HG03342 (cell line): ENCODE data around the gene CCDC92B.
"Not testable (repeated sequence)": the region's sequence is repeated elsewhere in the genome, so short reads cannot be mapped to it uniquely, and the experiment has no call there.

Experiments
- ATAC-seq: cut with Tn5 transposase; IDR thresholded peaks from one replicate; pipeline ENCODE4 v1.9.1; 2021; ENCODE audit warnings: mild to moderate bottlenecking, moderate library complexity; ENCODE audit not compliant: unreplicated experiment

The CCDC92B gene

DNA sequence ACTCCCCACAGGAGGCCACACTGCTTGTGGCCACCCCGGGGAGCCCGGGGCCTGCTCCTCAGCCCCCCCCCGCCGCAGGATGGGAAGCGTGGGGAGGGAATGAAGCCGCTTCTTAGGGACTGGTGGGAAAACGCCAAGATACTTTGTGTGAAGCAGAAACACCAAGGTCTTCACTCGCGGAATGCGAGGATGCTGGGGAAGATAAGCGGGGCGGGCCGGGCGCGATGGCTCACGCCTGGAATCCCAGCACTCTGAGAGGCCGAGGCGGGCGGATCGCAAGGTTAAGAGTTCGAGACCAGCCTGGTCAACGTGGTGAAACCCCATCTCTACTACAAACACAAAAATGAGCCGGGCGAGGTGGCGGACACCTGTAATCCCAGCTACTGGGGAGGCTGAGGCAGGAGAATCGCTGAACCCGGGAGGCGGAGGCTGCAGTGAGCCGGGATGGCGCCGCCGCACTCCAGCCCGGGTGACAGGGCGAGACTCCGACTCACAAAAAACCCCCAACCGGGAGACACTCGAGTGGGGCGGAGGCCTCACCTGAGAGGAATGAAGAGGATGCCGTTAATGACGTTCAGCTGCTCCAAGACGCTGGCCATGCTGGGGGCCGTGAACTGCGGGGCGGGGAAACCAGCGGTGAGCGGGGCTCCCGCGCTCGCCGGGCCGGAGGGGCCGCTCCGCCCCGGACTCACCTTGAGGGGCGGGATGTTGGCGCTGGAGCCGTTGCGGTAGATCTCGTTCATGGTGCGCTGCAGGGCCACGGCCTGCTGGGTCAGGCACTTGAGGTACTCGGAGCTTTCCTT is 58.2 kb downstream of the CCDC92B start:
- ATAC-seq = no peak

DNA sequence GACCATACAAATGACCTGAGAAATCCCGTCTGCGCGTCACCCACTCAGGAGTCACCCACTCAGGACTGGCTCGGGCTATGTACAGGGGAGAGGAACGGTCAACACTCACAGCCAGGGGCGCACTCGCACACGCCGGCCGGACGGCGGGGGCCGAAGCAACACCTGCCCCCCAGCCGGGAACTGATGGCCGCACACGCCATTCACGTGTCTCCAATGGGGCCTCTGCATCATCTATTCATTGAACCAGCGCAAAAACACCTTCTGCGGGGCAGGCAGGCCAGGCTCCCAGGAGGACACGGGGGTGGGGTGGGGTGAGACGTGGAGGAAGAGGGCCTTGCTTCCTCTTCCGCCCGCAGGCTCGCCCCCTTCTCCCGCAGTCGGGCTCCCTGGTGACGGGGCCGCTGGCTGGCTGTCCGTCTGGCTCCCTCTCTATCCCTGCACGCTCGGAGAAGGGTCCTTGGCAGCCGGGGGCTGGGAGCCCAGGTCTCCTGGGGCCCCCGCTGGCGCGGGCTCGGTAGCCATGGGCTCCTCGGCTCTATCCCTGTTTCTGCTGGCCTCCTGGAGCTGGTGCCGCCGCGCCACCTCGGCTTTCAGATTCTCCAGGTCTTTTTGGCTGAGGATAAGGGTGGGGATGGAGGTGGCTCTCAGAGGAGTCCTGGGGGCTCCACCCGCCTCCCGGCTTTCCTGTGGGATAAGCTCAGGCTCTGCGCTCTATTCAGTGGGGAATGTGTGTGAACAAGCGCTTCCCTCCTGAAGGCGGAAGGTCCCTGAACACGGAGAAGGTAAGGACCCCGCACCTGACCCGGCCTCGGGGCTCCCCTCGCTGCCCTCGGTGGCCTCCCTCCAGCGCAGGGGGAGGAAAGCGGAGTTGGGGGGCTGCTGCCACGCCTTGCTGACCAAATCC is 59.0 kb downstream of the CCDC92B start:
- no peak for ATAC-seq

DNA sequence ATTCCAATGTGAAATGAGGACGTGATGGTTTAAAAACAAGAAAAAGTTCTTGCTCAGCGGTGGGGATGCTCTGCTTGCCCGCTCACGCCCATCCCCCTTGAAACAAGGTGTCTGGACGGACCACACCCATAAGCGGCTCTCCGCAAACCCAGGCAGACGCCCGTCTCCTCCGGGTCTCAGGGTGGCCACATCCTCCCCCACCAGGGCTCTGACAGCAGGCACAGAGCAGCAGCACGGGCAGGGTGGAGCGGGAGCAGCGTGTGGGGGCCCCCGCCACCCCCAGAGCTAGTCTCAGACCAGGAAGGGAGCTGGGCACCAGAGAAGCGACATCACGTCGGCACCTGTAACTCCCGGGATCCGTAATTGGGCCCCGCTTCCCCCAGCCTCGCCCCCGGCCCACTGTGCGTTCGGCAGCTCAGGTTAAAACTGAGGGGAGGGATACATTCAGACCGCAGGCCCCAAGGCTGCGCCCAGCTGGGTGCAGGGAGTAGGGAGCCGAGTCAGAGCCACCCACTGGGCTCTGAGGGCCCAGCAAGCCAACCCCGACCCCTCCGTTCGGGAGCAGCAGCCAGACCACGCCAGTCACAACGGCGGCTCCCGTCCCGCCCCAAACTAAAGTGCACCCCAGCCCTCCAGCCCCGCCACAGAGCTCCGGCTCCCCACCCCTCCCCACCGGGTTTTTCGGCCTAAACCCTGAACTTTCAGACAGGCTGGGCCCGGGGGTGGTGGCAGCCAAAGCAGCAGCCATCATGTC is 59.9 kb downstream of the CCDC92B start:
- no peak for ATAC-seq

DNA sequence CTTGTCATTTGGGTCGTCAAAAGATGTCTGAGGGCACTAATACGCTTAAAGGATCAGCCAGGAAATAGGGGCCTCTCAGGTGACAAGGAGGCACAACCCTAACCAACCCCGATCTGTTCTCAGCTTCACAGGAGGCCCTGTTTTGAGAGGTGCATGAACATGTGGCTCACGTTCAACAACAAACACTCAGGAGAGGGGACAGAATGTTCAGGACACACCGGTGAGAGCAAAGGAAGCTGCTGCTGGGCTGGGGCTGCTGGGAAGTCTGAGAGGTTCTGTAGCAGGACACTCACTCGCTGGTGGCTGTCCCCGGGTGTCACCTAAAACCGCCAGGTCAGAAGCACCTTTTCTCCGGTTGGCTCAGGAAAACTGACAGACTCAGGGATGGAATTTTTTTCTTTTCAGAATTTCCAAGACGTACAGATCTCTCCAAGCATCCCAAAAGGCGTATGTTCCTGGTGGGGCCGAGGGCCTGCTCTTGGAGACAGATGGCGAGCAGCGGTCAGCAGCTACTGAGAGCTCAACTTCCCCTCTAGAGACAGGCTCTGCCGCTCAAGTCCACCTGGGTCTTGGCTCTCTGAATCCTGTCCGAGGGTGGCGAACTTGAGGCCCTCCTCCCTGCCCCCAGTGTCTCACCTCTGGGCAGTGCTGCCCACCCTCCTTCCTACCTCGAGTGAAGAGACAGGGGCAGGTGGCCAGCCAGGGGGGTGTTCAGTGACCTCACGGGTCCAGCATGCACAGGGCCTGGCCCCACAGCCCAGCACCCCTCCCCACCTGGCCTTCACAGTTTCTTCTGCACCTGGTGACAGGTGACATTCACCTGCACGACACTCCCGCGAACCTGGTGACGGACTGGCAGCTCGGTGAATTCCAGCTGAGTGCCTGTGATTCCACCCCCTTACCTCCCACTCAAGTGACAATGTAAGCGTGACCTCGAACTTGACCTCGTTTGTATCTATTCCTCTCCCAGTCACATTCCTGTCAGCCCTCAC is 60.8 kb downstream of the CCDC92B start:
- ATAC-seq = no peak

DNA sequence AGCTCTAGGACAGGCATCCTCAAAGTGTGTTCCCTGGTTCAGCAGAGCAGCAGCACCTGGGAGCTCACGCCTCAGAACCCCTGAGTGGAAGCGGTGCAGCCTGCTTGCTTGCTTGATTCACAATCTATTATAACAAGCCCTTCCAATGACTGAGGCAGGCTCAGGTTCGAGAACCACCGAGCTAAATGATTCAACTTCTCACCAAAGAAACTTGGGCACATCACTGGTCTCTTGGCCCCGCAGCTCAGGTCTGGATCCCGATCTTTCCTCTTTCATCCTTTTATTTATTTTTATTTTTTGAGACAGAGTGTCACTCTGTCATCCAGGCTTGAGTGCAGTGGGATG is 62.4 kb downstream of the CCDC92B start:
- no peak for ATAC-seq

- no peak for ATAC-seq
Measured at GRCh38 chr17:2685696-2686095, 63.8 kb downstream of the CCDC92B start.

GRCh38 chr17:2684549-2684948 is 64.9 kb downstream of the CCDC92B start:
- ATAC-seq = no peak

- no peak for ATAC-seq
Measured at GRCh38 chr17:2683912-2684311, 65.5 kb downstream of the CCDC92B start.

DNA sequence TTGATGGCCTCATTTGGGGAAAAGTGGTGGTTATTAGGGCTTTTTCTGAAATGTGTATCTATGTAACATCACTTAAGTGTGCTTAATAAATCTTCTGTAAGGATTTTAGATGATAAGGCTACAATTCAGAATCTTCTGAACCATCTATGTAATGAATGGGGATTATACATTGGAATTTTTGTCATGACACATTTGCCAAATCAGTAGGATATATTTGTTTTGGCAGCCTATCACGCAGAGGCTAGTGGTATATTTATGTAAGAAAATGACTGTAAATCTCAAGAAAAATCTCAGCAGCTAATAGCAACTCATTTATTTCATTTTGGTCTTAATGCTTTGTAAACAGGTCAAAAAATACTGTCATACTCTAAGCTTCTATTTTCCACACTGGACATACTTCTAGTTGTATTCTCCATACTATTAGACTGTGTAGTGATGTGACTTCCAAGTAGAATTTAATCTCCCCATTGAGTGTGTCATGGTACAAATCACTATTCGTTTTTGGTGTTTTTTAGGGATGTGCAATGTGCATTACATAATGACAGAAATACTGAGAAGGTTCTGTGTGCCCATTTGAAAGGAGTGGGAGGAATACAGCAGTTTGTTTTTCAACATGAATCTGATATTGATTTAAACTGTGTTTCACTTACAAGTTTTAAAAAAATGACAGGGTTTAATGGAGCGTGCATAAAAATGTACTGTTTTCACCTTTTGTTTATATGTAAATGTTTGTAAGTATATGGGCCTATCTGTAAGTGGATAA is 67.1 kb downstream of the CCDC92B start:
- ATAC-seq = no peak

GRCh38 chr17:2681650-2682049 is 67.8 kb downstream of the CCDC92B start:
- ATAC-seq = no peak

GRCh38 chr17:2680961-2681360 is 68.5 kb downstream of the CCDC92B start:
- ATAC-seq = no peak

DNA sequence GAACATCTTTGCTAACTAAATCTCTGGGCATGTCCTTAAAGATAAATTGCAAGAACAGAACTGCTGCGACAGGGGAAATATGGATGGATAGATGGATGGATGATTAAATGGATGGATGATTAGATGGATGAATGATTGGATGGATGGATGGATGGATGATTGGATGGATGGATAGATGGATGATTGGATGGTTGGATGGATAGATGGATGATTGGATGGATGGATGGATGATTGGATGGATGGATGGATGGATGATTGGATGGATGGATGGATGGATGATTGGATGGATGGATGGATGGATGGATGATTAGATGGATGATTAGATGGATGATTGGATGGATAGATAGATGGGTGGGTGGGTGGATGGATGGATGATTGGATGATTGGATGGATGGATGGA is 70.2 kb downstream of the CCDC92B start:
- ATAC-seq = not testable (repeated sequence)
